Eye (tissue), 1 donor: ENCODE results near the gene MEGF6.

ENCODE experiments used
- DNase-seq: peaks from one replicate; pipeline ENCODE4 v3.0.0-alpha.2; 2015

Gene MEGF6

GRCh38 chr1:3609016-3609768 is 2.1 kb downstream of the MEGF6 start:
- peak; percentile 21 for DNase-seq

DNA sequence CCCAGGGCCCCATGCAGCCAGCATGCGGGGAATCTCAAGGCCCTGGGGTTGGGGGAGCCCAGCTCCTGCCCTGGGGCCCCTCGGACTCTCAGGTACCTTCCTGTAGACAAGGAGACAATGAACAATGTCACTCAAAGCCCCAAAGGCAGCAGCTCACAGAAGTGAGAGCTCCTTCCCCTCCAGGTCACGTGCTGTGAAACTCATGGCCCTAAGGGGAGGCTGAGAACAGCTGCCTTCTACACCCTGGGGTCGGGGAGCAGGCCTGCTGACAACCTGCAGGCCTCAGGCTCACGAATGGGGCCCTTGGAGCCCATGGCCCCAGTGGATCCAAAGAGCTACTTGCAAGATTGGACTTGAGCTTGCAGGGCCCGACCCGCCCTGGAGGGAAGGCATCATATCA is 3.2 kb downstream of the MEGF6 start:
- DNase-seq = peak; percentile 24

- peak; percentile 55 for DNase-seq
Measured at GRCh38 chr1:3607703-3608065, 3.6 kb downstream of the MEGF6 start.

GRCh38 chr1:3606779-3607702 is 4.3 kb downstream of the MEGF6 start:
- DNase-seq = no peak

GRCh38 chr1:3604997-3605823 is 6.1 kb downstream of the MEGF6 start:
- DNase-seq = no peak

DNA sequence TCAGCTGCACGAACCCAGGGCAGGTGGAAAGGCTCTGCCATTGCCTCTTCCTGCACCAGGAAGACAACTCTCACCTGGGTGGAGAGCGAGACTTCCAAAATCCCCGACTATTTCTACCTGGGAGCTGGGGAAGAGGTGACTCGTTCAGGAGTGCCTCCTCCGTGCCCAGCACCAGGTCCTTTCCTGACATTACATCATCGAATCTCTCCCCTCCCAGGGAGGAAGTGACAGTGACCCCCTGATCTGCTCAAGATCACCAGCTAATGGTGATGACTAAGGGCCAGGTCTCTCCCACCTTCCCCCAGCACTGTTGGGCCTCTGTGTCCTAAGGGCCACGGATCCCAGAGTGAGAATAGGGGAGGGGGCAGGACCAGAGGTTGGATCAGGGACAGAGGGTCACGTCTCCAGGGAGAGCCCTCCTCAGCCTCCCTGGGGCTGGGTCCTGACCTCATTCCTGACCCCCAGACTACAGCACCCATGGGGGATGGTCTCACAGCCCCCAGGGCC is 6.8 kb downstream of the MEGF6 start:
- DNase-seq = no peak

GRCh38 chr1:3603571-3604467 is 7.5 kb downstream of the MEGF6 start:
- DNase-seq = no peak

DNA sequence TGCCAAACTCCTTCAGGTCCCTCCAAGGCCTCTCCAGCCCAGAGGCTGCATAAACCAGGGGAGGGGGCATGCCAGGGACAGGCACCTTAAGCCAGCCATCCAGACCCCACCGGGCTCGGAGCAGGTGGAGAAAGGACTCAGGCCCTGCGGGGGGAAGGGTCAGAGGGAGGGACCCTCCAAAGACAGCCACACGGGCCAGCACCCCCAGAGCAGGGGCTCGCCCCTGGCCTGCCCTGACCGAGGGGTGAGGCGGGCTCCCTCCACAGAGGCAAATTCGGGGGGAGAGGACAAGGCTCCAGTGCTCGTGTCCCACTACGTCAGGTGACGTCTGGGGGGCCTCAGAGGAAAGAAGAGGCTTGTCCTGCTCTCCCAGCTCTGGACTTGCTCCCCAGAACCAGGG is 8.2 kb downstream of the MEGF6 start:
- DNase-seq = no peak

- DNase-seq = no peak
Measured at GRCh38 chr1:3602375-3602774, 8.9 kb downstream of the MEGF6 start.

GRCh38 chr1:3601743-3602142 is 9.6 kb downstream of the MEGF6 start:
- no peak for DNase-seq

DNA sequence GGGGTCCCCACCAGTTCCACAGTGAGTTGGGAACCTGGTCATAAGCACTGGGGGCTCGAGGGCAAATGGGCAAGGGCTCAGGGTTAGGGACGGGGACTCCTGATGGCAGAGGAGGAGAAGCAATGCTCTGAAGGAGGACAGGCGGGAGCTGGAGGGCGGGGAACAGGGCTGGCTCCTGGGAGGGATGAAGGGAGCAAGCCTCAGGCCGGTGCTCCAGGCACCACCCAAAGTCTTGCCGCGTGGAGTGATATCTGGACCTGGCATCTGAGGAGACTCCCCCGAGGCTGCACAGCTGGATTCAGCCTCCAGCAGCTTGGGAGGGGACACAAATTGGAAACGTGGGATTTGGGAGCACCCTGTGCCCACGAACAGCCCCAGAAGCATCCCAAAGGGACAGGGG is 11.0 kb downstream of the MEGF6 start:
- DNase-seq = no peak

GRCh38 chr1:3599816-3600215 is 11.5 kb downstream of the MEGF6 start:
- no peak for DNase-seq

DNA sequence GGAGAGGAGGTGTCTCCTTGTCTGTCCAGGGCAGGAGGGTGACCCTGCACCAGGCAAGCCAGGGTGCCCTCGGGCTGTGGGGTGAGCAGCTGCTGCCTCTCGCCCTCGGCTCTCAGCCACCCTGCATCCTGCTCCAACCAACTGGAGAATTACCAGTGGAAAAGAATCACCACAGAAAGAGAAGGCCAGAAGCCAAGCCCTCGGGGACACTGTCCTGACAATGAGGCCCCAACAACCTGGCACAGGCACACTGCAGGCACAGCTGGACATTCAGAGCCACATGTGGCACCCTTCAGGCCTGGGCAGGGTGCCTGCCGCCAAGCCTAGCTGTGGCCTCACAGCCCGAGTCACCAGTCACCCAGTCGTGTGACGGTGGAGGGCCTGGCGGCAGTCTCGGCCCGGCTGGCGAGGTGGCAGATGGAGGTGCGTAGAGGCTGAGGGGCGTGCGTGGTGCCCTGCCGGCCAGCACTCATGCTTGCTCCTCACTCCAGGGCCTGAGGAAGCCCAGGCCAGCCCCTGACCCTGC is 12.0 kb downstream of the MEGF6 start:
- DNase-seq = peak; percentile 33

GRCh38 chr1:3598522-3599285 is 12.6 kb downstream of the MEGF6 start:
- DNase-seq = peak; percentile 81

- peak; percentile 80 for DNase-seq
Measured at GRCh38 chr1:3598051-3598491, 13.2 kb downstream of the MEGF6 start.

- DNase-seq = no peak
Measured at GRCh38 chr1:3597599-3597964, 13.7 kb downstream of the MEGF6 start.

DNA sequence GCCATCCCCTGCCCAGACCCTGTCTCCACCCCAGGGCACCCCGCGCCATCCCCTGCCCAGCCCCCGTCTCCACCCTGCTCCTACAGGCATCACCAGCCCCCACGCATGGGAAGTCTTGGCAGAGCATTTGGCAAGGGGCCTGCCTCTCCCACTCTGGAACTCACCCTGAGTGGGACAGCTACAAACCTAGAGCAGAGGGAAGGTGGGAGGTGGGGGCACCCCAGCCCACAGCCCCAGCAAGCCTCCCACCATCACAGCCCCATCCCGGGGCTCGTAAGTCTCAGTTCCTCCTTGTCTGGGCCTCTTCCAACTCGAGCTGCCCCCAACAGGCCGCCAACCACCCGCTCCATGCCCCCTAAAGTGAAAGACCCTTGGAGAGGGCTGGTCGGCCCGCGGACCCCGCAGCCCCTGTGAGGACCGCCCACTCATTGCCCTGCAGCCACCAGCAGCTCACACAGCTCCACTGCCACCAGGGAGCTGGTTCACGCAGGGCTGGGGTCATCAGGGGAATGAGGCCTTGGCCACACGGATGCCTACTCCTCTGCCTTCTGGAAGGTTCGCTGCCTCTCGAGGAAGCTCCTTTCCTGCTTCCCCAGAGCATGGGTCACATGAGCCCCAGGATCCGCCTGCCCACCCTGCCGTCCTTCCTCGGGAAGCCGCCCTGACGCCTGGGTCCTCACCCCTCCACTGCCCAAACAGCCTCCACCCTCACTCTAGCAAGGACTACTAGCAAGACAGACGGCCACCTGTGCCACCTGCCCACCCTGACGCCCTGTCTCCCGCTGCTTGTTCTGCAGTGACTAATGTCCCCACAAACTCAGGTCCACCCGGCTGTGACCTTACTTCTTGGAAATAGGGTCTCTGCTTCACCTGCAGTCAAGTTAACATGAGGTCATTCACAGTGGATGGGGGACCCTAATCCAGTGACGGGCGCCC is 14.4 kb downstream of the MEGF6 start:
- peak; percentile 16 for DNase-seq

- no peak for DNase-seq
Measured at GRCh38 chr1:3595949-3596348, 15.4 kb downstream of the MEGF6 start.

DNA sequence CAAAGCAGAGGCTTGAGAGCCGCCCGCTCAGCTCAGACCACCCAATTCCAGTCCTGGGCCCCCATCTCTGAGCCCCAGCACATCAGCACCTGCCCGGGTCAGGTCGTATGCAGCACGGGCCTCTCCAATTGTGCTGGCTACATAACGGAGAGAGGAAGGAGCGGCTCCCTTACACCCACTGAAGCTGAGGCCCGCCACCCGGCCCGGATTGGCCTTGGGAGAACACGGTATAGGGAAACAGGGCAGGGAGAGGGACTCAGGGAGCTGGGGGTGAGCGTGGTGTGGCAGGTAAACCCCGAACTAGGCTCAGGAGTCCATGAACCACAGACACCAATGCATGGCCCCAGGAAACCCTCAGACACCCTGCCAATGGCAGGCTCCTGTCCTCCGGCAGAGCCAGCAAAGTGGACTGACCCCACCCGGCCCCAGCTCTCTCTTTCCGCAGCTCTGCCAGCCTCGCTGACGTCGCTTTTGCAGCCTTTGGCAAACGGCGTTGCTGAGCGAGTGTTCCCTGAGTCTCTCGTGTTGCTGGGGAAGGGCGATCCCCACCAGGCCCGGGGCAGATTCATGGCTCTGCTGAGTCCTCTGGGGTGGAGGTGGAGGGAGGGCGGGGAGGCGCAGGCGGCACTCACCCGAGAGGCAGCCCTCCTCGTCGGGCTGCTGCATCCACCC is 16.5 kb downstream of the MEGF6 start:
- no peak for DNase-seq
